Small intestine (tissue), 7 donors: ENCODE results near the gene VDAC2. TPM values are rescaled to one million over a fixed set of nuclear protein-coding genes. Genes with fewer than 3 reads are reported as not detected.
"Not testable (repeated sequence)": the region's sequence is repeated elsewhere in the genome, so short reads cannot be mapped to it uniquely, and the experiment has no call there.

Experiments used
- DNase-seq, 2 donors: peaks; one replicate each; pipeline versions ENCODE4 v3.0.0 to v3.0.0-alpha.2; 2013
- FAIRE-seq: peaks from 2 replicates; lab custom pipeline; 2012; peaks lifted over from hg19 to GRCh38; lab: Jason Lieb, UNC
- H3K27ac ChIP-seq, 3 donors: one replicate each; pipeline ENCODE4 v1.5.1; 2013; ENCODE audit warnings: low read length in 2 of 3, mild to moderate bottlenecking in 2 of 3, control low read depth in 1 of 3, inconsistent platforms in 1 of 3, low read depth in 1 of 3, moderate library complexity in 1 of 3
- H3K27me3 ChIP-seq, 3 donors: one replicate each; pipeline ENCODE4 v1.6.1; 2013; ENCODE audit warnings: low read length in 3 of 3, inconsistent platforms in 1 of 3; ENCODE audit not compliant: control insufficient read depth in 3 of 3, insufficient read depth in 3 of 3
- H3K36me3 ChIP-seq, 3 donors: one replicate each; pipeline ENCODE4 v1.6.1; 2013; ENCODE audit warnings: low read length in 3 of 3, inconsistent platforms in 1 of 3, low read depth in 1 of 3, mild to moderate bottlenecking in 1 of 3, moderate library complexity in 1 of 3; ENCODE audit not compliant: control insufficient read depth in 3 of 3, insufficient read depth in 2 of 3
- H3K4me1 ChIP-seq, 3 donors: one replicate each; pipeline ENCODE4 v1.6.1; 2013; ENCODE audit warnings: low read length in 2 of 3, inconsistent platforms in 1 of 3, low read depth in 1 of 3, mild to moderate bottlenecking in 1 of 3, moderate library complexity in 1 of 3; ENCODE audit not compliant: control insufficient read depth in 3 of 3, insufficient read depth in 2 of 3
- H3K4me3 ChIP-seq, 3 donors: one replicate each; pipeline ENCODE4 v1.5.1; 2013; ENCODE audit warnings: low read length in 3 of 3, control low read depth in 1 of 3, inconsistent platforms in 1 of 3, low read depth in 1 of 3, mild to moderate bottlenecking in 1 of 3, moderate library complexity in 1 of 3
- H3K9me3 ChIP-seq, 2 donors: one replicate each; pipeline ENCODE4 v1.6.1; 2013; ENCODE audit warnings: low read depth in 1 of 2, low read length in 1 of 2; ENCODE audit not compliant: control insufficient read depth in 2 of 2, insufficient read depth in 1 of 2
- WGBS, 3 donors: extraction: QIAGEN DNeasy Blood & Tissue Kit; methylation state at CpG; one replicate each; pipeline ENCODE4 v1.1.7; 2013; 5-methylcytosine and 5-hydroxymethylcytosine counted together
- polyA plus RNA-seq, 4 donors: library from polyadenylated mRNA; stranded (reverse) in 3 of 4; unstranded in 1 of 4; fragments of 200-250 nt in 3 of 4; fragments of 120-200 nt in 1 of 4; gene quantifications; one replicate each; pipeline versions ENCODE4 v1.2.1 to v1.2.3, GENCODE V29; 2013
- donor health status: healthy with polysubstance abuse.
- donor health status: control.
- donor health status: control.
- donor health status: Bipolar disorder and iron deficiency.
- donor health status: healthy.

The VDAC2 gene
- polyA plus RNA-seq, 4 donors = 169 to 313 (median 236) TPM

GRCh38 chr10:75189266-75190096 is 21.1 kb upstream of the VDAC2 start:
- no peak for DNase-seq
- H3K4me1 ChIP-seq = peaks cover 0 to 6% (median 4%) of the 10 kb centered on the region in 3 donors
- WGBS, 3 donors = 95 to 98% (median 96%) methylated on average over 12 of the region's 12 CpGs

DNA sequence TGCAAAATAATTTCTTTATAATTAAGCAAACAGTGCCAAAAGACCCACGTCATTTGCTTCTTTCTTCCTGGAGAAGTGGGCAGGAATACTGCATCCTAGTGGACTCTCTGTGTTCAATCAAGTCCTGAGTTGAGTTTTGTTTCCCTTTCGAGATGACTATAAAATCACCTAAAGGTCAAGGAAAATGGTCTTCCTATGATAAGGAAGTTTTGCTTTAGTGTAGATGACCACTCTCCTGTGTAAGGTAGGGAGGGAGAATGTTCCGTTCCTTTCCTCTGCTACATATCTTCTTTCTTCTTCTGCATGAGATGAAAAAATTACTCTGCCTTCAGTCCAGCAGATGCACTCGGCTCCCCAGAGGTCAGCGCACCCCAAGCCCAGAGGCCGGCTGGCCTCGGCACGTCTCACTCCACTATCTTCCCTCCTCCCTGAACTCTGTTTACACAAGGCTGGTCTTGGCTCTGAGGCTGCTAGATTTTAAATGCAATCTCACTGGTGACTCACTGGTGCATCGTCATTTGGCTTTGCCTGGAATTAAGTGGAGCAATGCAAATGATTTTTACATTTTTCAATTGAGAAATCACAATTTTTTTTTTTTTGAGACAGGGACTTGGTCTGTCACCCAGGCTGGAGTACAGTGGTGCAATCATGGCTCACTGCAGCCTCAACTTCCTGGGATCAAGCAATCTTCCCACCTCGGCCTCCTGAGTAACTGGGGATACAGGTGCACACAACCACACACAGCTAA is 18.6 kb upstream of the VDAC2 start:
- peaks cover 0 to 6% (median 4%) of the 10 kb centered on the region in 3 donors for H3K4me1 ChIP-seq
- peak overlapping the region; percentile 42 to 72 (median 44) for H3K27ac ChIP-seq
- H3K4me3 ChIP-seq = no peak overlapping the region
- no peaks in the 10 kb centered on the region for H3K9me3 ChIP-seq
- WGBS, 3 donors = 16 to 42% (median 37%) methylated on average over 10 of the region's 10 CpGs
- no peaks in the 10 kb centered on the region for H3K27me3 ChIP-seq
- FAIRE-seq (no peak), DNase-seq (peak; percentile 66 to 89)
- peaks cover 0 to 5% (median 0%) of the 10 kb centered on the region in 3 donors for H3K36me3 ChIP-seq

More at GRCh38 chr10:75189266-75190096, 21.1 kb upstream of the VDAC2 start:
- Histone ChIP-seq H3K27ac (no peak overlapping the region), H3K36me3 (peaks cover 0 to 5% (median 0%) of the 10 kb centered on the region in 3 donors), H3K27me3 (no peaks in the 10 kb centered on the region), H3K4me3 (no peak overlapping the region), H3K9me3 (no peaks in the 10 kb centered on the region)
- no peak for FAIRE-seq

- H3K36me3 ChIP-seq, H3K27me3 ChIP-seq, H3K27ac ChIP-seq, DNase-seq, H3K4me1 ChIP-seq, H3K4me3 ChIP-seq, H3K9me3 ChIP-seq, FAIRE-seq: not testable (repeated sequence)
- WGBS, 3 donors = 92 to 93% (median 92%) methylated on average over 4 of the region's 4 CpGs
These were observed 16.0 kb upstream of the VDAC2 start for GRCh38 chr10:75194625-75195024.

DNA sequence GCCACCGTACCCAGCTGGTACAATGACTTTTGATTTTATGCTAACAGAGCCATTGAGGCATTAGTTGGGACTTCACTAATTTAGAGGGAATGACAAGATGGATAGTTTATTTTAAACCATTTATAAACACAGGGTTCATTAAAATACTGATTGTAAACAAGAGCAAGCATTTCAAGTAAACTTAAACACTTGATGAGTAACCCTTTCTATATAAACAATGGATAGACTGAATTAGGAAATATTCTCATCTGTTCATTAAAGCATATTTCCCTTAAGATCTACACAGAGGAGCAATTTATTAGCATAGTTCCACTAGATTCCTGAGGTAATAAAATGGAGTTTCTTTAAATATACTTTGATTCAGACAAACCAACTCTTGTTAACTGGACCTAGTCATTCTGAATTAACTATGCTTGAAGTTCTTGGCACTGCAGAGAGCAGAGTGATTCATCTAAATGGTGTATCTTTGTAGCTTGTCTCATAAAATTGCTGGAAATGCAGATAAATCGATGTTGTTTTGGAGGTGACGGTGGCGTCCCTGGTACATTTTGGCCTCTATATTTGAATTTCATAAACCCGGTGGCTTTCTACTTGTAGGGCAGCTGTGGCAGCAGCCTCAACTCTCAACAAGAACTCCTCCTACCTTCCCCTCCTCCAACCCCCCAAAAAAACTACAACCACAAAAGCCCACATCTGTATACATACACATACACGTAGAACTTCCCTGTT is 15.4 kb upstream of the VDAC2 start:
- no peak overlapping the region for H3K4me3 ChIP-seq
- no peak for FAIRE-seq
- 81 to 96% (median 88%) methylated on average over 6 of the region's 6 CpGs for WGBS, 3 donors
- peak overlapping the region in 1 of 3 donors; percentile 9 for H3K27ac ChIP-seq
- no peaks in the 10 kb centered on the region for H3K27me3 ChIP-seq
- no peaks in the 10 kb centered on the region for H3K9me3 ChIP-seq
- DNase-seq = no peak
- peaks cover 0 to 6% (median 4%) of the 10 kb centered on the region in 3 donors for H3K4me1 ChIP-seq
- H3K36me3 ChIP-seq = peaks cover 0 to 5% (median 0%) of the 10 kb centered on the region in 3 donors

DNA sequence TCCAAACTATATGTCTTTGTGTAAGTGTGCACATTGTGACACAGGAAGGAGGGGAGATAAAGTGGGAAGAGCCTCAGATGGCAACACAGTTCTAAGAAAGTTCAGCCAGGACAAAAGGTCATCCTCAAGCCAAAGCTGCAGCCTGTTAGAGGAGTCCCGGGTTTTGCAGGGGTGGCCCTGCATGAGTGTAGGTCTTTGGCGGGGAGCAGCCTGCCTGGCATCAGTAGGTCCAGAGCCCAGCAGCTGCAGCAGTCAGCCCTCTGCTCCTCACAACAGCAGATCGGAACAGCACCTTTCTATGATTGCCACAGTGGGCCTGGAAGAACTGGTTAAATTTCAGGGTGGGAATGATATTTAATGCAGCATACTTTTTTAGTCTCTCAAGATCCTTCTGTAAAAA is 13.5 kb upstream of the VDAC2 start:
- Histone ChIP-seq H3K4me3 (no peak overlapping the region), H3K9me3 (no peaks in the 10 kb centered on the region), H3K27me3 (no peaks in the 10 kb centered on the region), H3K4me1 (peaks cover 4 to 6% (median 4%) of the 10 kb centered on the region in 3 donors), H3K36me3 (peaks cover 0 to 5% (median 0%) of the 10 kb centered on the region in 3 donors), H3K27ac (no peak overlapping the region)
- DNase-seq = no peak
- FAIRE-seq = no peak
- 89 to 95% (median 93%) methylated on average over 3 of the region's 3 CpGs for WGBS, 3 donors

- DNase-seq (no peak), FAIRE-seq (no peak)
- 82 to 92% (median 86%) methylated on average over 2 of the region's 2 CpGs for WGBS, 3 donors
- peaks cover 0 to 8% (median 0%) of the 10 kb centered on the region in 3 donors for H3K36me3 ChIP-seq
- H3K4me3 ChIP-seq = no peak overlapping the region
- no peaks in the 10 kb centered on the region for H3K9me3 ChIP-seq
- H3K4me1 ChIP-seq = peaks cover 3 to 10% (median 8%) of the 10 kb centered on the region in 3 donors
- H3K27ac ChIP-seq = no peak overlapping the region
- H3K27me3 ChIP-seq = no peaks in the 10 kb centered on the region
These were observed 12.7 kb upstream of the VDAC2 start for GRCh38 chr10:75197906-75198305.

GRCh38 chr10:75199949-75200348 is 10.6 kb upstream of the VDAC2 start:
- H3K27me3 ChIP-seq, H3K4me1 ChIP-seq, FAIRE-seq, H3K9me3 ChIP-seq, DNase-seq, H3K27ac ChIP-seq, H3K36me3 ChIP-seq, H3K4me3 ChIP-seq: not testable (repeated sequence)
- 93 to 99% (median 96%) methylated on average over 6 of the region's 6 CpGs for WGBS, 3 donors
